ENCODE results near the gene PPP1R18. TPM values are rescaled to one million over a fixed set of nuclear protein-coding genes. Genes with fewer than 3 reads are reported as not detected.

The PPP1R18 gene
- polyA plus RNA-seq, 1 experiment: 121 TPM

- TF ChIP-seq CTCF (IDR thresholded peaks at IDR 0.05; ENCODE audit: insufficient read depth, low read depth, low read length): no peak
- DNase-seq (ENCODE audit: low read depth): no peak
- POLR2A ChIA-PET: no interaction called here
- H3K36me3 ChIP-seq (ENCODE audit: control insufficient read depth, insufficient read depth, low read length): peaks cover 10% of the 10 kb centered on the region
- H3K4me3 ChIP-seq (ENCODE audit: low read depth, low read length): no peak overlapping the region
- CTCF ChIA-PET: interaction anchor here (0.9 to 3.2 kb wide), 2 partner anchors 17 to 33 kb away, joined by 3 to 9 read pairs; partner anchors contain the start of gene DHX16
- no peaks in the 10 kb centered on the region for H3K27me3 ChIP-seq (ENCODE audit: control insufficient read depth, insufficient read depth, low read length)
These were observed 19.2 kb upstream of the PPP1R18 start for GRCh38 chr6:30705620-30706019.

GRCh38 chr6:30703821-30704220 lies 17.4 kb upstream of the PPP1R18 start:
- no peaks in the 10 kb centered on the region for H3K27me3 ChIP-seq (ENCODE audit: control insufficient read depth, insufficient read depth, low read length)
- H3K4me3 ChIP-seq (ENCODE audit: low read depth, low read length): no peak overlapping the region
- CTCF ChIA-PET: interaction anchor here (0.6 to 3.2 kb wide), 4 partner anchors 12 to 41 kb away, joined by 3 to 9 read pairs (median 4); partner anchors contain the start of genes IER3 and NRM
- H3K36me3 ChIP-seq (ENCODE audit: control insufficient read depth, insufficient read depth, low read length): peaks cover 10% of the 10 kb centered on the region
- no peak for TF ChIP-seq CTCF (IDR thresholded peaks at IDR 0.05; ENCODE audit: insufficient read depth, low read depth, low read length)
- DNase-seq (ENCODE audit: low read depth): no peak
- POLR2A ChIA-PET: no interaction called here

GRCh38 chr6:30703011-30703410 lies 16.6 kb upstream of the PPP1R18 start:
- H3K36me3 ChIP-seq (ENCODE audit: control insufficient read depth, insufficient read depth, low read length): peaks cover 10% of the 10 kb centered on the region
- POLR2A ChIA-PET: no interaction called here
- DNase-seq (ENCODE audit: low read depth): no peak
- no peaks in the 10 kb centered on the region for H3K27me3 ChIP-seq (ENCODE audit: control insufficient read depth, insufficient read depth, low read length)
- CTCF ChIA-PET: interaction anchor here (1.3 kb wide), 1 partner anchor 12 kb away, joined by 4 read pairs; the partner anchor contains the start of gene NRM
- no peak overlapping the region for H3K4me3 ChIP-seq (ENCODE audit: low read depth, low read length)
- TF ChIP-seq CTCF (IDR thresholded peaks at IDR 0.05; ENCODE audit: insufficient read depth, low read depth, low read length): no peak

- ChIA-PET POLR2A (no interaction called here), CTCF (interaction anchor here (1.3 kb wide), 1 partner anchor 17 kb away, joined by 5 read pairs; the partner anchor contains the start of gene MDC1)
These were observed 13.9 kb upstream of the PPP1R18 start for GRCh38 chr6:30700340-30700739.

GRCh38 chr6:30696432-30696831 lies 10.0 kb upstream of the PPP1R18 start:
- DNase-seq (ENCODE audit: low read depth): no peak
- POLR2A ChIA-PET: no interaction called here
- no peak for TF ChIP-seq CTCF (IDR thresholded peaks at IDR 0.05; ENCODE audit: insufficient read depth, low read depth, low read length)
- no peaks in the 10 kb centered on the region for H3K27me3 ChIP-seq (ENCODE audit: control insufficient read depth, insufficient read depth, low read length)
- CTCF ChIA-PET: interaction anchor here (1.1 kb wide), 1 partner anchor 24 kb away, joined by 3 read pairs; the partner anchor contains the start of gene DHX16
- H3K4me3 ChIP-seq (ENCODE audit: low read depth, low read length): no peak overlapping the region
- no peaks in the 10 kb centered on the region for H3K36me3 ChIP-seq (ENCODE audit: control insufficient read depth, insufficient read depth, low read length)

More at GRCh38 chr6:30700340-30700739, 13.9 kb upstream of the PPP1R18 start:
- no peaks in the 10 kb centered on the region for H3K27me3 ChIP-seq (ENCODE audit: control insufficient read depth, insufficient read depth, low read length)
- H3K4me3 ChIP-seq (ENCODE audit: low read depth, low read length): no peak overlapping the region
- H3K36me3 ChIP-seq (ENCODE audit: control insufficient read depth, insufficient read depth, low read length): peaks cover 3% of the 10 kb centered on the region; the same call in 1 of the 2 replicates
- no peak for TF ChIP-seq CTCF (IDR thresholded peaks at IDR 0.05; ENCODE audit: insufficient read depth, low read depth, low read length)
- no peak for DNase-seq (ENCODE audit: low read depth)
